Right lobe of liver (tissue), 4 donors: ENCODE data around the gene GRIK1.

Experiments
- POLR2A ChIP-seq: fragments of 450-650 bp; IDR thresholded peaks from one replicate; pipeline ENCODE4 v1.6.1; 2017; ENCODE audit warnings: antibody characterized with exemption, mild to moderate bottlenecking
- TF ChIP-seq, protein P1 (sequence below), 4 donors: fragments of 200-600 bp in 3 of 4; fragments of 450-650 bp in 1 of 4; IDR thresholded peaks; one replicate each; pipeline versions ENCODE4 v1.5.1 to v1.8.0; 2016 to 2022; ENCODE audit warnings: antibody characterized with exemption in 4 of 4, mild to moderate bottlenecking in 2 of 4
- donor health status: DM: no; HTN: no; CAD: no.
- donor health status: DM: no; HTN: no; CAD: no.
- donor health status: DM: no; HTN: yes; CAD: no.

DNA sequence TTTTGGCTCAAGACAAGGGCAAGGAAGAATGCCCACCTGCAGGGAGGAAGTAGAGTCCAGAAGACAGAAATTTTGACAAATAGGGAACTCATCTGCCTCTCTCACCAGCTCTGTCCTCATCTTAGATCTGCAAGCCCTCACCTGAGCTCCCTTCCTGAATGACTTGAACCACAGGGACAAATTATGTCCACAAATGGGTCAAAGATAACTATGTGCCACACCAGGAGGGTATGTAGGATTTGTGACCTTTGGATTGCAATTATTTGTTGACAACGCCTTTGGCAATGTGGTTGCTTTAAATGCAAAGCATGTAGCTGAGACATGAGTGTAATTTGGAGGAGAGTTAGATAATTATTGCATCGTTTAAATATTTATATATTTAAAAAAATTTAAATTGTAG, 79.5 kb downstream of the GRIK1 start:
- TF ChIP-seq, protein P1, sequence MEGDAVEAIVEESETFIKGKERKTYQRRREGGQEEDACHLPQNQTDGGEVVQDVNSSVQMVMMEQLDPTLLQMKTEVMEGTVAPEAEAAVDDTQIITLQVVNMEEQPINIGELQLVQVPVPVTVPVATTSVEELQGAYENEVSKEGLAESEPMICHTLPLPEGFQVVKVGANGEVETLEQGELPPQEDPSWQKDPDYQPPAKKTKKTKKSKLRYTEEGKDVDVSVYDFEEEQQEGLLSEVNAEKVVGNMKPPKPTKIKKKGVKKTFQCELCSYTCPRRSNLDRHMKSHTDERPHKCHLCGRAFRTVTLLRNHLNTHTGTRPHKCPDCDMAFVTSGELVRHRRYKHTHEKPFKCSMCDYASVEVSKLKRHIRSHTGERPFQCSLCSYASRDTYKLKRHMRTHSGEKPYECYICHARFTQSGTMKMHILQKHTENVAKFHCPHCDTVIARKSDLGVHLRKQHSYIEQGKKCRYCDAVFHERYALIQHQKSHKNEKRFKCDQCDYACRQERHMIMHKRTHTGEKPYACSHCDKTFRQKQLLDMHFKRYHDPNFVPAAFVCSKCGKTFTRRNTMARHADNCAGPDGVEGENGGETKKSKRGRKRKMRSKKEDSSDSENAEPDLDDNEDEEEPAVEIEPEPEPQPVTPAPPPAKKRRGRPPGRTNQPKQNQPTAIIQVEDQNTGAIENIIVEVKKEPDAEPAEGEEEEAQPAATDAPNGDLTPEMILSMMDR (IDR thresholded peaks at IDR 0.05): no peak
- no peak for TF ChIP-seq POLR2A
